Stimulated activated CD8-positive, alpha-beta memory T cell treated with anti-CD3 and anti-CD28 coated beads, Interleukin-7, amount 100 ng/mL, for 1 hour (primary cell): Measurements from ENCODE around the gene GPR37.

Source experiments
- DNase-seq, 2 donors: peaks; one replicate each; pipeline ENCODE4 v3.0.0-alpha.2; 2020; ENCODE audit warnings: low read depth in 2 of 2

GPR37 gene

GRCh38 chr7:124765401-124766352 is at the start of gene GPR37:
TSS of gene GPR37 (minus strand) at chr7:124765792. CDS start at chr7:124764976, 816 bp downstream.
- no peak for DNase-seq

DNA sequence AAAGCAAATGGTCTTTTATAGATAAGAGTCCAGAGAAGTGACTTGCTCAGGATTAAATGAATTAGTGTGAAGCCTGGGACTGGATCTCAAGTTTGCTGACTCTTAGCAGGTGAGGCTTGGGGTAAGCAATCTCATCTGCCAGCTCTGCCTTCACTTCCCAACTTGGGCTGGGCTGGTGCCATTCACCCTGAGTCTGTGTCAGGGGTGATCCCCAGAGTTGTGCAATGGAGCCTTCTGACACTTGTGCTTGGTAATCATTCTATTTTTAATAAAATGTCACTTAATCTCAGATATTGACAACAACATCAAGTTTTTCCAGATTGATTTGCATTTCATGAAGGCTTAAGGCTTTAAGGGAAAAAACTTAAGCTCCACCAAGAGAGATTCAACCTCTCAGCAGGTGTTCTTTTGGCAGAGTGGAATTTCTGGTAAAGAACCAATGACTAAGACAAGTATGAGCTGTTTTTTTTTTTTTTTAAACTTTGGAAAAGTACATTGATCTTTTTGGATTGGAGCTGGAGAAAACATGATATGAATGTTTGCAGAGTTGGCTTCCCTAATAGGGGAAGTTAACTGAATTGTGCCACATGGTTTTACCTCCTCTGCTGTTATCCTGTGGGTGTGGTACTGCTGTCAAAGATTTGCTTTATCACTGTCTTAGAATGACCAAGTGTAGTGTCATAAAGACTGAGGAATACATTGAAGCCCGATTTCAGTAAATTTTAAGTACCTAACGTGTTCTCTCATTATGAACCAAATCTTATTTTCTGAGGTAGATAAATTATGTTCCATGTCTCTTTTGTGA is 48.6 kb upstream of the GPR37 start:
- DNase-seq = no peak

DNA sequence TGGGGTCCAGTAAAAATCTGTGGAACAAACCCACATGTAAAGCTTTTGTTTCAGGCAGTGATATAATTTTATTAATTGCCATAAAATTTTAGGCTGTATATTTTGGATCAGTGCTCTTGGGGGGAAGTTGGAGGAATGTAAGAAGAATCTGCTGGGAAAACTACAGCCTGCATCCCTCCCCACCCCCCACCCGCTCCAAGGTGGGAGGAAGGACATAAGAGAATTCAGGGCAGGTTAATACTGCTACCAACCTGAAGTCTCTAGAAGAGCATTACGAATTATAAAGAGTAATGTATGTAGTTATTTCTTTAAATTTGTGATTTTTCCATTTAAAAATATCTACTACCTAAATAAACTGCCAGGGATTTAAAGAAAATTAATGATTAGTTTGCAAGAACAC is 47.2 kb upstream of the GPR37 start:
- no peak for DNase-seq

- DNase-seq = no peak
Measured at GRCh38 chr7:124811341-124811740, 45.7 kb upstream of the GPR37 start.

GRCh38 chr7:124810605-124811004 is 45.0 kb upstream of the GPR37 start:
- DNase-seq = no peak

GRCh38 chr7:124808206-124808605 is 42.6 kb upstream of the GPR37 start:
- DNase-seq = no peak

DNA sequence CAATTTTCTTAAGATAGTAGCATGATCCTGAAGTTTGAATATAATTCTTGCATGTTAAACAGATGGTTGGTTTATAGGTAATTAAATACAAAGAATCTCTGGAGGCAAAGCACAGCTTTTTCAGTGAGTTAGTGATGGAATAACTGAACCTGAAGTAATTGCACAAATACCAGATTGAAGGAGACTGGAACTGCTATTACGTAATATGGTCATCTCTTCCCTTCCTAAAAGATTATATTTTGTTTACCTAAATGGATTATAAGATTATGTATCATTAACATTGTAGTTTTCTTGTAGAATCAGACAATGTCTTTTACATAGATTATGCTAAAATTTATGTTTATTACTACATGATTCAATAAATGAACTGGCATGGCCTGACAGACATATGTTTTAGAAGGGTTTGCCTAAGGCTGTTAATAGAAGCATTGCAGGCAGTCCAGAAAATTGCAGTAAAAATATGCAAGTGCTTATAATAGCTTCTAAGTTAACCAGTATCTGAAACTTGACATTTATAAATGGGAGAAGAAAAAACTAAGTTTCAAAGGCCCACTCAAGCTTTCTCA is 35.8 kb upstream of the GPR37 start:
- DNase-seq = no peak

DNA sequence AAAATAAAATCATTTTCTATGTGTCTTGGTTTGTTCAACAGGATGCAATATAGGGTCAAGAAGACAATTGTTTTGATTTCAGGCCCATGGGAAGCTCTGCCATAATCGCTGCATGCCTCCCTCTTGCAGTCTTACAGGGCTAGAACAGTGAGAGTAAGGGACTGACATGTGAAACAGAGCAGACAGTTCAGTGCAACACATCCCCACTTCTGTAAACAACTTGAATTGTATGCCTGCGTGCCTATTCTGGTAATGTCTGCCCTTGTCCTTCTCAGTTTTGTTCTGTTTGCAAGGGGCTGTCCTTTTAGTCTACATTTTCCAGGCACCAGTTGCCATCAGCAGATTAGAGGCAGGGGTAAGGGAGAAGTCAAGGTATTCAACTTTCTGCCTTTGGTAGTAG is 34.8 kb upstream of the GPR37 start:
- no peak for DNase-seq

- DNase-seq = no peak
Measured at GRCh38 chr7:124799448-124799847, 33.9 kb upstream of the GPR37 start.

DNA sequence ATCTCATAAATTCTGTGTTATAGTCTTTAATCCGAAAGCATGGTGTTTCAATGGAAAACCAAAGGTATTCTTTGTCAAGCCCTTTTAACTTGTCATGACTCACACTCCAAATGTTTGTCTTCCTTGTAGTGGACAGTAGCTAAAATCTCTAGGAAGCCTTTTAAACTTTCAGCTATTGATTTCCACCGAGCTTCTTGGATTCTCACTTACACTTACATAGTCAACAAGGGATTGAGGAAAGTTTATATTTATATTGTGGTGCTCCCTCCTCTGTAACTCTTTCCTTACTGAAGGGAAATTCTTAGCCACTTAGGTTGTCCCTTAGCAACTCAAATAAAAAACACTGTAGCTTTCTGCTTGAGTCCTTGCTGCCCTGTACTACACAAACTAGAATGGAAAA is 31.2 kb upstream of the GPR37 start:
- DNase-seq = no peak

DNA sequence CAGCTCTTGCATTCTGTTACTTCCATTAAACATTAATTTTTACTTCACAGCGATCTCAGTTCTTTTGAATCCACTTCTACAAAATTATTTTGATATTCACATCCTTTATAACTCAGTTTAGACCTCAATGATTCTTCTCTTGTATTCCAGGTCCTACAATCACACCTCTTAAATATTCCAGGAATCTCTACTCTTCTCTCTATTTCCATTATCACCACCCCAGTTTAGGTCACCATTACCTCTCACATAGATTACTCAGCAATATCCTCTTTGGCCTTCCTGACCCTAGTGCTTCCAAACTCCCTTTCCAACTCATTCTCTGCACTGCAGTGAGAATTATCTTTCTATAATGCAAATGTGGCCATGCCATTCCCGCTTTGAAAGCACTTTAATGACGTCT is 27.1 kb upstream of the GPR37 start:
- no peak for DNase-seq

DNA sequence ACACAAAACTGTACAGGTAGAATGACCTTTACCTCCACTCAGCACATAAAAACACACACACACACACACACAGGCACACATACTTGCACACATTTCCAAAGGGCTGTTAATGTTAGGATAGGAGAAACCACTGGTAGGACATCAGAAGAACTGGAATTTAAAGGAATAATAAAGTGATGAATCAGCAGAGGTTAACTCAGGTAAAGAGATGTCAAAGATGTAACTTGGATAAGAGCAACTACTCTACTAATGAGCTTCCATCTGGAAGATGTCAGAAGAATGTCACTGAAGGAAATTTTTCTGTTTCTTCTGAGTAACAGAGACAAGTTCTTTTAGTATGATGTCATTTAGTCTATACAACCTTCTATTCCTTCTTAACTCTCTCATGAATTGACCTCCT is 26.4 kb upstream of the GPR37 start:
- DNase-seq = no peak

DNA sequence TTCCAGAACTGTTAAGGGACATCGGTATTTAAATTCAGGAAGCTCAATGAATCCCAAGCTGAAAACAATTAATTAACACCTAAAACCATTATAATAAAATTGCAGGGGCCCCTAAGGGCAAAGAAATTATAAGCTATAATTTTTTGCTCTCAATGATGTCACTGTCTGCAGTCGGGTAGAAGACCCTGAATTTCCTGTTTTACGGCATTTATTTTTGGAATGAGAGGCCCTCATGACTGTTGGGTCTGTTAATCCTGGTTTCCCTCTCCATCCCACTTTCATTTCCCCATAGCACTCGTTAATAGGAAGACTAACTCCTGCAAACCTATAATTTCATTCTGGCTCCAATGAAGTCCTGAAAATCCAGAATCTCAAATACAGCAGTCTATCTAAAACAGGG is 25.8 kb upstream of the GPR37 start:
- no peak for DNase-seq

DNA sequence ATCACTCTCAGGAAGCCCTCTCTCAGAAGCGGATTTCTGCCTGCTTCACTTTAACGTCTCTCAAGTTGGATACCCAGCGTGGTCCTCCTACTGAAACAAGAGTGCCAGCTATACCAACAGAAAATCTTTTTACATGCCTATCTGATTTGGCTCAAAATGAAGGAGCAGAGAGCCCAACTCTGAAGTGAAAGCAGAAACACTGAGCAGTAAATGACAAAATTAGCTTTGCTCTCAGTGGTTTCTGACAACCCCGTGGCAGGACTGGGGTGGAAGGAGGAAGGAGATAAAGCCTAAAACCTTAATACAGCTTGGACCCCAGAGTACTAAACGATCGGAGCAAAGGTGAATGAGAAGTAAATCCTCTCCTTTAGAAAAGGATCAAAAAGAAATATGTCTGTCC is 25.1 kb upstream of the GPR37 start:
- DNase-seq = no peak

- DNase-seq = no peak
Measured at GRCh38 chr7:124785994-124786393, 20.4 kb upstream of the GPR37 start.

- DNase-seq = no peak
Measured at GRCh38 chr7:124784879-124785818, 19.6 kb upstream of the GPR37 start.

DNA sequence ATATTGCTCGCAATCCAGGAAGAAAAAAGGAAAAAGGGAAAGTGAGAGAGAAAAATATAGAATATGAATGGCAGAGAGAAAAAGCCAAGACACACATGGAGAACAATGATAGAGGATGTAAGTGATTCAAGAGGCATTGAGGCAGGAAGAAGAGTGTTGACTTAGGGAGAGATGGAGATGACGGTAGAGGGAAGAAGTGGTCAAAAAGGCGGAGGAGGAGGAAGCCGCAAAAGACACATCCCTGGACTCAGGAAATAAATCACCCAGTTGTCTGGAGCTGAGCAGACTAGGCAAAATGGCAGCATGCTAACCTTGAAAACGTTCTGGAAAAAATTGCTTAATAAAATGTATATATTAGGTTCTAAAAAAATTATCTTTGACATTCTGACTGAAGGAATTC is 17.7 kb upstream of the GPR37 start:
- no peak for DNase-seq

GRCh38 chr7:124781907-124782734 is 16.5 kb upstream of the GPR37 start:
- no peak for DNase-seq

DNA sequence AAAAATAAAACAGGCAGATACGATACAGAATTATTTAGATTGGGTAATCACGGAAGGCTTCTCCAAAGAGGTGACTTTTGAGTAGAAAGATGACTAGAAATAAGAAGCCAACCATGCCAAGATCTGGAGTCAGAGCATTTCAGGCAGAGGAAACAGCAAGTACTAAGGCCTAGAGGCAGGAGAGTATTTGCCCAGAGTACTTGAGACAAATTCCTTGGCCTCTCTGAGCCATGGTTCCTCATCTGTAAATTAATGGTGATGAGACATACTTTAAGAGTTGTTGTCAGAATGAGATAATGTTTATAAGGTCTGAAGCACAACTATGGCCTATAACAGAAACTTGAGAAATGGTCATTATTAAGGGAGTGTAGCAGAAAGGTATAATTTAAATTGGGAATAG is 15.8 kb upstream of the GPR37 start:
- DNase-seq = no peak

- no peak for DNase-seq
Measured at GRCh38 chr7:124780608-124781007, 15.0 kb upstream of the GPR37 start.

- DNase-seq = no peak
Measured at GRCh38 chr7:124780056-124780455, 14.5 kb upstream of the GPR37 start.
